ENCODE data around the gene JAKMIP2.

GRCh38 chr5:147809830-147810666, 27.5 kb upstream of the JAKMIP2 start:
- TF ChIP-seq POLR2A (IDR thresholded peaks at IDR 0.05; ENCODE audit: low read length) (no peak), GATA1 (IDR thresholded peaks at IDR 0.05; ENCODE audit: low read depth, low read length) (no peak)
